GM12801 (cell line): Measurements from ENCODE around the gene CAPN8.

Experiments
- TF ChIP-seq, protein P1 (sequence below): IDR thresholded peaks from one replicate; pipeline ENCODE4 v1.5.1; 2011; ENCODE audit warnings: control low read depth; ENCODE audit not compliant: insufficient read length; ENCODE audit errors: extremely low read depth

Gene CAPN8

DNA sequence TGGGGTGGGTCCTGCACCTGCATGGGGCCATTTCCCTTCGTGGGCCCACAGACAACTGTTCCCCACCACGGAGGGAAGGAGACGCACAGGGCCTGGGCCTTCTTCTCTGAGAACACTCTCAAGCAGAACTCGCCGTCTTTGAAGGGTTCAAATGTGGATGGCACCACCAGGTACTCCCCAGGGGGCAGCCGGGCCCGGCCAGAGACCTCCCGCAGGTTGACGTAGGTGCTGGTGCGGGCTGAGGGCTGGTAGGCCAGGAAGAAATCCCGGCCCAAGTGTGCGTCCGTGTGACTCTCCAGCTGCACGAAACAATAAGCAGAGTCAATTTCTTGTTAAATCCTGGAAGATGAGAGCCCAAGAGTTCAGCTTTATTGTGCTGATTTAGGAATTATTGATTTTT, 56.4 kb downstream of the CAPN8 start:
- TF ChIP-seq, protein P1, sequence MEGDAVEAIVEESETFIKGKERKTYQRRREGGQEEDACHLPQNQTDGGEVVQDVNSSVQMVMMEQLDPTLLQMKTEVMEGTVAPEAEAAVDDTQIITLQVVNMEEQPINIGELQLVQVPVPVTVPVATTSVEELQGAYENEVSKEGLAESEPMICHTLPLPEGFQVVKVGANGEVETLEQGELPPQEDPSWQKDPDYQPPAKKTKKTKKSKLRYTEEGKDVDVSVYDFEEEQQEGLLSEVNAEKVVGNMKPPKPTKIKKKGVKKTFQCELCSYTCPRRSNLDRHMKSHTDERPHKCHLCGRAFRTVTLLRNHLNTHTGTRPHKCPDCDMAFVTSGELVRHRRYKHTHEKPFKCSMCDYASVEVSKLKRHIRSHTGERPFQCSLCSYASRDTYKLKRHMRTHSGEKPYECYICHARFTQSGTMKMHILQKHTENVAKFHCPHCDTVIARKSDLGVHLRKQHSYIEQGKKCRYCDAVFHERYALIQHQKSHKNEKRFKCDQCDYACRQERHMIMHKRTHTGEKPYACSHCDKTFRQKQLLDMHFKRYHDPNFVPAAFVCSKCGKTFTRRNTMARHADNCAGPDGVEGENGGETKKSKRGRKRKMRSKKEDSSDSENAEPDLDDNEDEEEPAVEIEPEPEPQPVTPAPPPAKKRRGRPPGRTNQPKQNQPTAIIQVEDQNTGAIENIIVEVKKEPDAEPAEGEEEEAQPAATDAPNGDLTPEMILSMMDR = no peak

DNA sequence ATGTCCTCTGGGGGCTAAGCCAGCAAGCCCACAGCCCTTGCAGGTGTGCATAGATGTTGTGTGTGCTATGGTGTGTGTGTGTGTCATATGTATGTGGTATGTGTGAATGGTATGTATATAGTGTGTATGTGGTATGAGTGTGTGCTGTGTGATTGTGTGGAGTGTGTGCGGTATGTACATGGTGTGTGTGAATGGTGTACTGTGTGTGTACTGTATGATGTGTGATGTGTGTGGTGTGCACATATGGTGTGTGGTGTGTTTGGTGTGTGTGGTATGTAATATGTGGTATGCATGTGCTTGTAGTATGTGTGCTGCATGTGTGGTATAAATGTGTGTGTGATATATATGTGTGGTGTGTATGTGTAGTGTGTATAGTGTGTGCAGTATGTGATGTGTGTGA, 107.0 kb downstream of the CAPN8 start:
- TF ChIP-seq, protein P1 = no peak

DNA sequence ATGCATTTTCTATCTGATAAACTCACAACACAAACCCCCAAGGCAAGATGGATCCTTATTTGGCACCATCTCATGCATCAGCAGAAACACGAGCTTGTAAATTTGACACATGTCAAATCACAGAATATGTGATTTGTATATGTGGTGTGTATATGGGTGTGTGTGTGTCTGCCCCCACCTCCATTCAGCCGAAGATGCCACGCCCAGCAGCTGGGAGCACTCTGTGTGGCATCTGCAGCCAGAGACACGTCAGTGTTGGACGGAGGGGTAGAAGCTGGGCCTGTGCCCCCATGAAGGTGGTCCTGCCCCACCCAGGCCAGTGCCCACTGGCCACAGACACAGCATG, 108.4 kb downstream of the CAPN8 start:
- TF ChIP-seq, protein P1 = no peak

DNA sequence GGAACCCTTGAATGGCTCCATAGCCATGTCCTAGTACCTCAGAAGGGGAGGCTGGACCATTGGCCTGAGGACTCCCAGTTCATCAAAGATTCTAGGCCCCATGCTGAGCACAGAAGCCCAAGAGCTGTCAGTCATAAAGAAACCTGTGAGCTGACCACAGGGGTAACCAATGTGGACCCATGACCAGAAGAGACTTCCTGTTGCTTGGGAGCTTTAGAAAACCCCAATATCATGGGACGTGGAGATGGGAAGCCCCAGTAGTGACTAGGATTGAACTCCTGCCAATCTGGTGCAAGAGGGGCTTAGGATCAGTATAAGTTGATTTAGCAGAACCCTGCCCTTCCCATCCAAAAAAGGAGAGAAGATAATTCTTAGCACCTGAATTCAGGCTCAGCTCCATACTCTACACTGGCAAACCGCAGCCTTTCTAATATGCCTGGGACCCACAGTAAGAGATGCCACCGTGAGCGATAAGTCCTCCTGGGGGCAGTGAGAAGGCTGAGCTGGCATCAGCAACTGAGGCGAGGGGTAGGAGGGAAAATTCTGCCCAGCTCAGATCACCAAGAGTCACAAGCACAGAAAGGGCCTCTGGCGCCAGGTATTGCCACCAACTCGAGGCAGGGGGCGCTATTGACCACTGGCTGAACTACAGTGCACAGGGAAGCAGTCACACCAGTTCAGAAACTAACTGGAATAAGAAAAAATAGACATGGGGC, 108.9 kb downstream of the CAPN8 start:
- TF ChIP-seq, protein P1 = no peak

DNA sequence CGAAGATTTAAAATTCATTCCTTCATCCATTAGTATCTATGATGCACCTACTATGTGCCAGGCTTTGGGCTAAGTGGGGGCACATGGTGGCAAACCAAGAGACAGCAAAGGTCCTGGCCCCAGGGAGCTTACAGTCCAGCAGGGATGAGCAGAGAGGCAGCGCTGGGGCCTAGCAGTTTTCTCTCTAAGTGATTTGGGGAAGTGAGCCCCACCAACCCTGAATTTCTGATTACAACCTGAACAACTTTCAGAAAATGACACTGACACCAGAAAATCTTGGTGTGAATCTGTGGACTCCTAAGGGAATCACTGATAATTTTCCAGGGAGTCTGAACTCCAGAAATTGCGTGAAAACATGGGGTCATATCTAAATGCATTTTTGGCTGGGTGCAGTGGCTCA, 111.5 kb downstream of the CAPN8 start:
- TF ChIP-seq, protein P1 = no peak

DNA sequence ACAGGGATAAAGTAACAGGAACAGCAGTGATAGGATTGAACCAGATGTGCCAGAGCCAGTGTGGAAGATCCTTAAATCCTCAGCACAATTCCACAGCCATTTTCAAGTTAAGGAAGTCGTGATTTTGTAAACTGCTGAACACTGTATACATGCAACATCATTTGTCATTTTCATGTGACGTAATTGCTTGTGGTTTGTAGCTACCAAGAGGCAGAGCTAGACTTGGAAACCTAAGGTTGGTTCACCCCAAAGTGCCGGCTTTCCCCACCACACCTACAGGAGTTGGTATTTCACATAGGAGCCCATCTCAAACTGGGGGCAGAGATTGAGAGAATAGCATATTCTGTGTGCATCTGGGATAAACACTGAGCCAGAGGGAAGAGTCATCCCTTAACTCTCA, 113.9 kb downstream of the CAPN8 start:
- TF ChIP-seq, protein P1 = no peak

DNA sequence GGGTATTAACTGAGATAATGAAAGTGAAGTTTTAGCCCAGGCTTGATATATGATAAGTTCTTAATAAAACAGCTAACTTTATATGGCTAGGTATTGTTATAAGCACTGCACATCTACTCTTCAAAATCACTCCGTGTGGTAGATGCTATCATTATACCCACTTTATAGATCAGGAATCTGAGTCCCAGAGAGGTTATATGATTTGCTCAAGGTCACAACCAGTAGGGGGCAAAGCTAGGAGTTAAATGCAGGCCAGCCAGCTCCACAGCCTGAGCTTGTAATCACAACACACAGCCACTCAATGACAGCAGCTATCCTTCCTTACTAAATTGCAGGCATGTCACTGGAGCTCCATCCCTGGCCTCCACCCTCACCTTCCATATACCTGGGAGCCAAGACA, 115.8 kb downstream of the CAPN8 start:
- TF ChIP-seq, protein P1 = no peak
